Left cardiac atrium (tissue), 4 donors: ENCODE data around the gene LRRC37A3. TPM values are rescaled to one million over a fixed set of nuclear protein-coding genes. Genes with fewer than 3 reads are reported as not detected.
"Not testable (repeated sequence)": the region's sequence is repeated elsewhere in the genome, so short reads cannot be mapped to it uniquely, and the experiment has no call there.

ENCODE experiments used
- ATAC-seq, 2 donors: fragments of 200-7000 bp; cut with Tn5 transposase; one replicate each; pipeline ENCODE4 v1.9.1; 2020; ENCODE audit warnings: mild to moderate bottlenecking in 2 of 2, moderate library complexity in 2 of 2
- DNase-seq: peaks from one replicate; pipeline ENCODE4 v3.0.0-alpha.2; 2020
- intact Hi-C, 2 donors: fragments of 100-400 bp; cut with DNase I; formaldehyde crosslinking; loops; one replicate each; pipeline versions ENCODE4 v1.14.1 to v1.15.1; 2022 to 2023
- total RNA-seq, 2 donors: library from RNA; stranded (reverse); fragmentation: NEBNext Ultra II Directional; extraction: Animal tissue kit (Norgen Biotek cat#: 25700); gene quantifications; one replicate each; pipeline ENCODE4 v1.2.1, GENCODE V29; 2021
- donor health status: DM: no; HTN: yes; CAD: no.
- donor health status: DM: no; HTN: yes; CAD: no; lungs with severe emphysema.
- donor health status: DM: yes; HTN: yes; CAD: no.
- donor health status: Dilated cardiomyopathy.

Gene LRRC37A3
- total RNA-seq, 2 donors from 2014 or later, result 3.7 to 9.6 TPM

DNA sequence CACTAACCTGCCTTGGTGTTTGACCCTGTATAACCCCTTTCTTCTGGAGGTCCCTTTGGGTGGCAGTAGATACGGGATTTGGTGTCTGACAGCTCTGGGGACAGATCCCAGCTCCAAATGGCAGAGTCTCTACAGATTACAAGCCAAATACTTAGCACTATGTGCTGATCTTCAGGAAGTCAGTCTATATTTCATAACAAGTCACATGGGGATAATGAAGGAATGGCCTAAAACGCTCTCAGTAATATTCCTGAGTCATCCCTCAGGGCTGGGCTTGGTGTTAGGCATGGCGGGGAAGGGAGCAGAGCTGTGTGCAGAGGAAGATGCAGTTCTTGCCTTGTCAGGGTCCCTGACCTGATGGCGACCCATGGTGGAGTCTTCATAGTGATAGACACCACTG, 72.4 kb downstream of the LRRC37A3 start:
- DNase-seq, intact Hi-C loops: not testable (repeated sequence)
- ATAC-seq, result peak; percentile 87 to 95

DNA sequence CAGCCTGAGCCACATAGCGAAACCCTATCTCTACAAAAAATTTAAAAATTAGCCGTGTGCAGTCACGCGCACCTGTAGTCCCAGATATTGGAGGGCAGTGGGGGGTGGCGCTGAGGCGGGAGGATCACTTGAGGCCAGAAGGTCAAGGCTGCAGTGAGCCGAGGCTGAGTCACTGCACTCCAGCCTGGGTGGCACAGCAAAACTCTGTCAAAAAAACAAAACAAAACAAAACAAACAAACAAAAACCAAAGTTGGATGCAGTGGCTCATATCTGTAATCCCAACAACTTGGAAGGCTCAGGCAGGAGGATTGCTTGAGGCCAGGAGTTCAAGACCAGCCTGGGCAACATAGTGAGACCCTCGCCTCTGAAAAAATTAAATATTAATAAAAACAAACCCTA, 75.4 kb downstream of the LRRC37A3 start:
- intact Hi-C loops, ATAC-seq: not testable (repeated sequence)

DNA sequence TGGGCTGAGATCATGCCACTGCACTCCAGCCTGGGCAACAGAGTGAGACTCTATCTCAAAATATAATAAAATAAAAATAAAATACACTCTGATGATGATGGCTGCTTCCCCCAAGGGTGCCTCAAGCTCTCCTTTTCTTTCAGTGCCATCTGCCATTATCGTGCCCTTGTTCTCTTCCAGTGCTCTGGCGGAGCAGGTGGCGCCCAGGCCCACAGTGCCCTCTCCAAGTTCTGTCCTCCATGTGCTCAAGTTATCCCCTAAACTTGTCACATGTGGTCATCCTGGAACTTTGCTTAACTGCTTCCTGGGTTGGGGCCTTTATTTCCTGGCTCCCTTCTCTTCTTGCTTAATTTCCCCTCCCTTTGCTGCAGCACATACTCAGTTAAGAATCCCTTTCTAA, 76.4 kb downstream of the LRRC37A3 start:
- DNase-seq, ATAC-seq, intact Hi-C loops: not testable (repeated sequence)

More for the DNA sequence above, 75.4 kb downstream of the LRRC37A3 start:
- DNase-seq, result not testable (repeated sequence)

DNA sequence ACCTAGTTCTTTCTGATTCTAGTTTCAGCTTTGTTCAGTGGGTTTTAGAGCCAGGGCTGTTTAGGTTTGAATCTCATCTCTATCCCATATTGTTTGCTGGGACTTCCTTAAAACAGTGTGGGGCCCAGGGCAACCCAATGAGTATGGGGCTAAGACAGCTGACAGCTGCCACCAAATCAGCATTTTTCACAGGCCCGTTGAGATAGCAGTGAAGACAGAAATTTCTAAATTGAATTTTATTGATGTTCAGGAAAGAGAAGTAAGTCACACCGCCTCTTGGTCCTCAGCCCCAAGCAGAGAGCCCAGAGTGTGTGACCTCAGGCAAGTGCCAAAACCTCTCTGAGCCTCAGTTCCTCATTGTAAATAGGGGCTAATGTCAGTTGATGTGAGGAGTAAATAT, 78.3 kb downstream of the LRRC37A3 start:
- intact Hi-C loops, DNase-seq: not testable (repeated sequence)

DNA sequence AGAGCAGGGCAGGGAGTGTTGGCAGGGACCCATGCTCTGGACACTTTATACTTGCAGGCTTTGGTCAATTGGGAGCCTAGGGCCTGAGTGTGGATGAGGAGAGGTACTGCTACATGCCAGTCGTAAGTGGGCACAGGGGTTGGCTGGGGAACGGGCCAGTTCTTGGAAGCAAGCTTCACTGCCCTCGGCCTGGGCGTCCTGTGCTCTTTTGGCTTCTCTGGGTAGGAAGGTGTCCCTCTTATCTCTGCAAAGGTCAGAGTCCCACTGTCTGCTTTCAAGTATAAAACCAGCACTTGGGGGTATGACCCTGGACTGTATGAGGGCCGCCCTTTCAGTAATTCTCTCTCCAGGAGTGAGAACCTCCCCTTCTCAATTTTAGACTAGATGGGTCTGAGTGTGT, 80.8 kb downstream of the LRRC37A3 start:
- DNase-seq, ATAC-seq, intact Hi-C loops: not testable (repeated sequence)

More for the DNA sequence above, 78.3 kb downstream of the LRRC37A3 start:
- not testable (repeated sequence) for ATAC-seq

DNA sequence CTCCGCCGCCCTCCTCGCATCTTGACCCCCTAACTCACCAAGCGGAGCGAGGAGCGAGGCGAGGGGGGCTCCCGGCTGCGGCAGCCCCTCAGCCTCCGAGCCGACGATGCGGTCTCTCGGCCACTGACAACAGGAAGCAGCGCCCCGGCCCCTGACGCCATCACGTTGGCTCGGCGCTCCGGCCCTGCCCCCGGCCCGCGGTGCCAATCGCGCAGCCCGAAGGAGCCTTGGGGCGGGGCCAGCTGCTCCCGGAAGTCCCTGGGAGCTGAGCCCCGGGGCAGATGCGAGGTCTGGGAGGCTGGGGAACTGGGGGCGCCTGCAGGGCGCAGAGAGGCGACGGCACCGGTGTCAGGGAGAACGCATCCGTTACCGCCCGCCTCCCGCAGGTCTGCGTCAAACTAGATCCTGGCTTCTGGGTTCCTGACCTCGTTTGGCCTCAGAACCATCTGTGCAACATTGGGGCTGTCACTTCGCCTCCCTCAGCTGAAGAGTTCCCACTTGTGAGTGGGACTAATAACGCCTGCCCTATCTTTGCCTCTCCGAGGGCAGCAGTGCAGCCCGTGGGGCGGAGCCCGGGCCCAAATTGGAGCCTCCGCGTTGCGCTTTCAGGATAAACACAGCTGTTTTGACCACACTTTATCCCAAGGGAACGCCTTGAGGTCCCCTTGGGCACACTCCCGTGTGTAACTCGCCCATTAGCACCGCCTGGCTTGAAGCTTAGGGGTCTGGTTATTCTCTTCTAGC, 82.1 kb downstream of the LRRC37A3 start:
- intact Hi-C loops, result not testable (repeated sequence)
- ATAC-seq (peak; percentile 98), DNase-seq (peak; percentile 92)

DNA sequence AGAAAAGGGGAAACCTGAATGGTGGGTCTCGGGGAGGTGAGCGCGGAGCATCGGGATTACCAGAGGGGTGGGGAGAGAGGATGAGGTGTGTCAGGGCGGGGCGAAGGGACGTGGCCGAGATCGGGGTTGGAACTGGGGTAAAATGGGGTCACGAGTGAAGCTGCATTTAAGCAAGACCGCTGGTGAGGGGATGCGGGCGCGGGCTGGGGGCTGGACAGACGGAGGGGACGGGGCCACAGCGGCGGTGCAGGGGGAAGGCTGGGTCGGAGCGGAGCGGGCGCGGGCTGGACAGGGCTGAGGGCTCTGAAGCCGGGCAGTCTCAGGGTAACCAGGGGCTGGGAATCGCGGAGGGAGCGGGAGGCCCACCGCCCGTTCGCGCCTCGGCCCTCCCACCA, 82.7 kb downstream of the LRRC37A3 start:
- DNase-seq, intact Hi-C loops: not testable (repeated sequence)
- peak; percentile 48 to 66 for ATAC-seq

DNA sequence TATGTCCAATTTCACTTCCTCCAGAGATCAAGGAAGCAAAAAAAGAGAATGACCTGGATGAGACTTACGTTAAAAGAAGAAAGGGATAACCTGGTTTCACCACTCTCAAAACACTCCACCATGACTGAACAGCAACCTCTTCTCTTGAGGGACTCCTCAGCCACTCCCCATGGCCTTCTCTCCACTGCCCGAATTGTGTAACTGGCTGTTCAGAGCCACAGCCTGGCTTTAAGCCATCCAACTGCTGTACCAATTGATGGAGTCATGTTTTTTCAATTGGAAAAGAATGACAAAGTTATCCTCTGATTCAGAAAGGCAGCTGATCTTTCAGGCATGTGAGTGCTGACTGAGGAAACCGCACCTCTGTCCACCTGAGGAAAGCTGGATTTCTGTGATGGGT, 85.2 kb downstream of the LRRC37A3 start:
- peak; percentile 48 for DNase-seq
- not testable (repeated sequence) for ATAC-seq

DNA sequence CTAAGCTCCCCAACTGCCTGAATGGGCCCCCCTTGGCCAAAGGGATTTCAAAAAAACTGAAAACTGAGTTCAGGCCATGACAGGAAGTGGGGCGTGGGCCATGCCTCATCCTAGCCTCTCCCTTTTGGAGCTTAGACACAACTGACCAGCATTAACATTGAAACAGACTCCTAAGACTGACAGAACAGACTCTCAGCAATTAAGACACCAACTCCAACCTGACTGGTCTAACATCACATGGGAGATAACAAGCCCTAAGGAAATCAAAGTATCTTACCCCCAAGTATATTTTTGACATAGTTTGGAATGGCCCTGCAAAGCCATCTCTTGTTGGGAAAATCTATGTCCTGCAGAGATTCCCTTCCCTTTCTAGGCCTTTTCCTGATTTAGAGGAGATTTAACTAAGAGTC, 88.6 kb downstream of the LRRC37A3 start:
- peak in 1 of 2 donors; percentile 33 for ATAC-seq
- intact Hi-C loops, DNase-seq: not testable (repeated sequence)

More for the DNA sequence above, 85.2 kb downstream of the LRRC37A3 start:
- intact Hi-C loops, result not testable (repeated sequence)

DNA sequence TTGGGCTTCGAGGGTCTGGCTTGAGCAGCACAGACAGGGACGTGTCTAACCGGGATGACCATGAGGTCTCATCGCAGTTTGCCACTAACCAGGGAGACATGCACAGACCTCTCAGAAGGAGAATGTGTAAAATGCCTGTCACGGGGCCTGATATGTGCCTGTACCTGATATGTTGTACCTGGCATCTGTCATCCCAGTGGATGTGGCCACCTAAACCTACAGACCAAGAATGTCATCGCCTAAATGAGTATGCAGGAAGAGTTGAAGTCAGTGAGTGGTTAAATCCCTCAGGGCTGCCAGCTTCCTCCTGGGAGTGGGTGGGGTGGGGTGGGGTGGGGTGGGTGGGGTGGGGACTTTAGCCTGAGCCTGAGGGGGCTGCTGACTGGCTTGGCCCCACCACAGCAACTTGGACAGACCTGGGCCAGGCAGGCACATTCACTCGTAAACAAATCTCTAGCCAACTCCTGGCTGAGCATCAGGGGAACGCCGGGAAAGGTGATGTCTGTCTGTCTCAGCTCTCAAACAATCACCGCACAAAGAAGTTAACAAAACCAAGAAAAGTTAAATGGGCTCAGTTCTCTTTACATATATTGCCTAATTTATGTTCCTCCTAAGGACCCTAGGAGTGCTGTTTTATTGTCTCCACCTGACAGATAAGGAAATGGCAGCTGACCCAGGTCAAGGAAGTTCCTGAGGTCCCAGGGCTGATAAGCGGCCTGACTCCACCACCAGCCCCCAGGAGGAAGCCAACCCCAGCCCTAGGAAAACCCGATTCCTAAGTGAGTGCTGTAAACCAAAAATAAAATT, 89.3 kb downstream of the LRRC37A3 start:
- intact Hi-C loops, DNase-seq: not testable (repeated sequence)
- peak in 1 of 2 donors; percentile 8 for ATAC-seq

DNA sequence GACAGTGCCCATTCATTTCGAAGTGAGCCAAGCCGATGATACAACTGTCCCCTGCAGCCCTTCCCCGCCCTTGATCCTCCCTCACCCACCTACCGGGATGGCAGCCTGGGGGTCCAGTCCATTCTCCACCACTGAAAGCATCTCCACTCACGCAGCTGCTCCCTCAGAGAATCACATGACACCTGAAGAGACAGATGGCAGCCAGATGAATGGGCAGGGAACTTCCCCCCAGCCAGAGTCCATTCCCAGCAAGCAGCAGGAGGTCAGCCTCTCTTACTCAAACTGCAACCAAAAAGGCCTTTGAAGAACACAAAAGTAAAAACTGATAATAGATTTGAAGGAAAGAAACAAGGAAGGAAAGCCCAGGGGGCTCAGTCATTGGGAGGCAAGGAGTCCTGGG, 90.2 kb downstream of the LRRC37A3 start:
- intact Hi-C loops, DNase-seq, ATAC-seq: not testable (repeated sequence)

DNA sequence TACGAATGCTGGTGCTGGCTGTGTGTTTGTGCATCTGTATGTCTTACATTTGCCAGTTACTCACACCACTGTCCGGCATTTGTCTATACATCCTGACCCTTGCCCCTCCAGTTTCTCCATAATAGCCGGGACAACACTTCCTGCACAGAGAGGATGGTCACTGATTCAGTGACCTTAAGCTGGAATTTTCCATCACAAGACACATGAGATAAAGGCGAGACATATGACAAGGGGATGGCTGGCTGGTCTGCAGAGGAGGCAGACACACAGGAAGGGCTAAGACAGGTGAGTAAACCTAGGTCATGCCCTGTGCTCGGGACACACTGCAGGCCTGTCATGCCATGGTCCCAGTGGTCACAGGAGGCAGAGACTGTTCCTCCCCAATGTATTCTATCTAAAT, 100.4 kb downstream of the LRRC37A3 start:
- intact Hi-C loops, ATAC-seq, DNase-seq: not testable (repeated sequence)

DNA sequence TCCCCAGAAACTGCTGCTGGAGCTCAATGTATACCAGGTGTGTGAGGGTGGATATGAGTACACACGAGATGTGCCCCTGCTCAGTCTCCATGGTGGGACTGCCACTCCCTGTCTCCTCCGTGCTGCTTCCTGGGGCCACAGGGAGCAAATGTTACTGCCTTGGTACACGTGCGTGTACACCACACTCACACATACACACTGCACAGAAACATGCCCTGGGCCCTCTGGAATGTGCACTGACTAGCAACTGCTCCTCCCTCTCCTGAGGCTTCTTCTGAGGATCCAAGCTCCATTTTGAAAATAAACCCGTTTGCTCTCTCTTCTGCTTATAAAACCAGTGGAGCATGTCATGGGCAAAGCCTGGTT, 103.5 kb downstream of the LRRC37A3 start:
- DNase-seq, intact Hi-C loops: not testable (repeated sequence)
- peak in 1 of 2 donors; percentile 27 for ATAC-seq

DNA sequence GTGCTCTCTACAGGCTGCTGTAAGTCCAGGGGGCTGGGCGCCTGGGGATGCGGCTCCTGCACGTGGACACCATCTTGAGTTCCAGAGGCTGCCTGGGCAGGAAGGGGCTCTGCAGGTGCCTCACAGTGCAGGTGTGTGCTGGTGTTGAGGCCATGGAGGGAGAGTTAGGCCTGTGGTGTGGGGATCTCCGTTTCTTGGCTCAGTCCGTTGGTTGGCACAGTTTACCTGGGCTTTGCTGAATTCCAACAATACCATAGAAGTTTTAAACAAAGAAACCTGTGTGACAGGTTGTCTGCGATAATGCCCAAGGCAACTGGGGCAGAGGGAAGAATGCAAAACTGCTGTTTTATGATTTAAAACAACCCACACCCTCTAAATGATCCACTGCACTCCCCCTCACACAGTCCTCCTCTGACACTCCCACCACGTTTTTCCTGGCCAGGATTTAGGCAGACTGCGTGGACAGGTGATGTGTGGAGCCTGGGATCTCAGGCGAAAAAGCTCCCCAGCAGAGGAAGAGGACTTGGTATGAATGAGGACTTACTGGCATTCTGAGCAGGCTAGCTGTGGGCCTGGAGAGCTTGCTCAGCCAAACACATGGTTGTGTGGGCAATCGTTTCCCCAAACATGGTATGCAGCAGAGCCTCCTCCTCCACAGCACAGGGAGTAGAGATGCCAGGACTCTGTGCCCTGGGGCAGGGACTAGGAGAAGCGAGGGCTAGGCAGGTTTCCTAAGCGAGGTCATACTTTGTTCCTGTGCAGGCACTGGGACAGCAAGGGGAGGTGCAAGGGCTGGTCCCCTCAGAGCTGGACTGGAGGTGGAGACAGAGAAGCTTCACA, 104.1 kb downstream of the LRRC37A3 start:
- intact Hi-C loops, DNase-seq: not testable (repeated sequence)
- ATAC-seq, result peak; percentile 27 to 86

DNA sequence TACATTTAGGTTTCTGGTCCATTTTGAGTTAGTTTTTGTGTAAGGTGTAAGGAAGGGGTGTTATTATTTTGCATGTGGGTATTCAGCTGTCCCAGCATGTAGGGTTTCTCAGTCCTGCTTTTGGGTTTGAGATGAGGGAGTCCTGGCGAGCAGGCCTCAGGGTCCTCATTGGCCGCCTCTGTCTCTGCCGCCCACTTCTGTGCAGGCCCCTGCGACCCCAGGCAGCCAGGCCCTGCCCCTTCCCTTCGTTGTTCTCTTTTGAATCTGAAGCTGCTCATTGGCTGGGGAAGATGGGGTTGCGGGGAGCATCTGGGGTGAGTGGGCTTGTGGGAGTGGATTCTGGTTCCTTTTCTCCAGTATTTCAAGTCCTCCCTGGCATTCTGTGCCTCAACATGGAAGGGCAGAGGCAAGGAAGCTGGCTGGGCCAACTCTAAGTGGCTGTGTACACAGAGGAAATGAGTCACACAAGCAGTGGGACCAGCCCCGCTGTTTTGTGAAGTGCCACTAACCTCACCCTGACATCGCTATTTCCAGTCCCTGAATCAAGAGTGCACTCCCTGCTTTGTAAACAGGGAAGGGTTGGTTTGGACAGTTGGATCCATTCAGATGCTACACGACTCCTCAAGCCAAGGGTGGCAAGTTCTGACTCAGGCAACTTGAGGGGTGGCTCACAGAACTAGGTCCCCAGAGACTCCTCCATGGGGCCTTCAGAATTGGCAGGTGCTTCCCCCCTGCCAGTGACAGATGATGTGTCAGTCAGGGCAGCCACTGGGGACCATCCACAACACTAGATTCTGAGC, 110.9 kb downstream of the LRRC37A3 start:
- ATAC-seq (peak; percentile 85 to 93), DNase-seq (peak; percentile 75)
- intact Hi-C loops, result not testable (repeated sequence)
